Inferior parietal cortex (tissue), 1 donor: Measurements from ENCODE around the gene IGF1R.
"Not testable (repeated sequence)": the region's sequence is repeated elsewhere in the genome, so short reads cannot be mapped to it uniquely, and the experiment has no call there.

Experiments
- DNase-seq: peaks from one replicate; pipeline ENCODE4 v3.0.0-alpha.2; 2016; ENCODE audit errors: extremely low spot score

IGF1R gene

GRCh38 chr15:98647774-98648653, at the start of gene IGF1R:
Gene IGF1R (plus strand): TSS chr15:98648539. CDS start chr15:98649582, 1,043 bp downstream.
- peak; percentile 83 for DNase-seq

- no peak for DNase-seq
Measured at GRCh38 chr15:98599909-98600691, 48.2 kb upstream of the IGF1R start.

- DNase-seq, result no peak
Measured at GRCh38 chr15:98604983-98605382, 43.4 kb upstream of the IGF1R start.

GRCh38 chr15:98609144-98609852, 39.0 kb upstream of the IGF1R start:
- no peak for DNase-seq

GRCh38 chr15:98610991-98611390, 37.3 kb upstream of the IGF1R start:
- no peak for DNase-seq

GRCh38 chr15:98611808-98612207, 36.5 kb upstream of the IGF1R start:
- no peak for DNase-seq

GRCh38 chr15:98612490-98613110, 35.7 kb upstream of the IGF1R start:
- DNase-seq, result no peak

- no peak for DNase-seq
Measured at GRCh38 chr15:98614681-98615080, 33.7 kb upstream of the IGF1R start.

- no peak for DNase-seq
Measured at GRCh38 chr15:98616397-98616796, 31.9 kb upstream of the IGF1R start.

GRCh38 chr15:98617328-98617980, 30.9 kb upstream of the IGF1R start:
- no peak for DNase-seq

- not testable (repeated sequence) for DNase-seq
Measured at GRCh38 chr15:98618576-98618975, 29.8 kb upstream of the IGF1R start.

GRCh38 chr15:98620020-98620419, 28.3 kb upstream of the IGF1R start:
- DNase-seq, result no peak

GRCh38 chr15:98621021-98621420, 27.3 kb upstream of the IGF1R start:
- DNase-seq, result no peak

- no peak for DNase-seq
Measured at GRCh38 chr15:98625614-98626013, 22.7 kb upstream of the IGF1R start.

GRCh38 chr15:98626153-98626552, 22.2 kb upstream of the IGF1R start:
- DNase-seq, result no peak

GRCh38 chr15:98628216-98628615, 20.1 kb upstream of the IGF1R start:
- no peak for DNase-seq

GRCh38 chr15:98635848-98636247, 12.5 kb upstream of the IGF1R start:
- DNase-seq, result no peak

- no peak for DNase-seq
Measured at GRCh38 chr15:98643115-98643514, 5.2 kb upstream of the IGF1R start.

- DNase-seq, result no peak
Measured at GRCh38 chr15:98646546-98647025, 1.8 kb upstream of the IGF1R start.

GRCh38 chr15:98647026-98647773, 1.1 kb upstream of the IGF1R start:
- peak; percentile 49 for DNase-seq
